ENCODE data around the gene ETS1.

ETS1 gene

GRCh38 chr11:128579798-128580504 is 7.4 kb downstream of the ETS1 start:
- TF ChIP-seq TAF1 (IDR thresholded peaks at IDR 0.05; ENCODE audit: borderline replicate concordance, insufficient read depth, low read length) (no peak), SIN3A (IDR thresholded peaks at IDR 0.05; ENCODE audit: borderline replicate concordance, insufficient read depth, low read length) (no peak), POLR2AphosphoS5 (IDR thresholded peaks at IDR 0.05; ENCODE audit: low read depth, low read length) (no peak), REST (IDR thresholded peaks at IDR 0.05; ENCODE audit: insufficient read depth in 1 of 2, low read depth in 2 of 2, low read length in 2 of 2) (no peak), FOXP2 (optimal IDR thresholded peaks at IDR 0.05; ENCODE audit: borderline replicate concordance, extremely low read depth, extremely low read length, insufficient read depth) (no peak)

- no peak for TF ChIP-seq REST (IDR thresholded peaks at IDR 0.05; ENCODE audit: insufficient read depth in 1 of 2, low read depth in 2 of 2, low read length in 2 of 2)
- no peak for TF ChIP-seq FOXP2 (optimal IDR thresholded peaks at IDR 0.05; ENCODE audit: borderline replicate concordance, extremely low read depth, extremely low read length, insufficient read depth)
- no peak for TF ChIP-seq SIN3A (IDR thresholded peaks at IDR 0.05; ENCODE audit: borderline replicate concordance, insufficient read depth, low read length)
- no peak for TF ChIP-seq POLR2AphosphoS5 (IDR thresholded peaks at IDR 0.05; ENCODE audit: low read depth, low read length)
- no peak for TF ChIP-seq TAF1 (IDR thresholded peaks at IDR 0.05; ENCODE audit: borderline replicate concordance, insufficient read depth, low read length)
Observed at GRCh38 chr11:128576555-128576954, 10.8 kb downstream of the ETS1 start.

GRCh38 chr11:128575961-128576350 is 11.4 kb downstream of the ETS1 start:
- TF ChIP-seq POLR2AphosphoS5 (IDR thresholded peaks at IDR 0.05; ENCODE audit: low read depth, low read length) (0 out of 2 replicates have a peak, but pooled peaks have one; percentile 21), FOXP2 (optimal IDR thresholded peaks at IDR 0.05; ENCODE audit: borderline replicate concordance, extremely low read depth, extremely low read length, insufficient read depth) (no peak), REST (IDR thresholded peaks at IDR 0.05; ENCODE audit: insufficient read depth in 1 of 2, low read depth in 2 of 2, low read length in 2 of 2) (peak in 1 of 2 experiments; percentile 46; a peak in 1 of 4 replicates)

GRCh38 chr11:128575174-128575960 is 12.0 kb downstream of the ETS1 start:
- TF ChIP-seq REST (IDR thresholded peaks at IDR 0.05; ENCODE audit: insufficient read depth in 1 of 2, low read depth in 2 of 2, low read length in 2 of 2) (no peak), SIN3A (IDR thresholded peaks at IDR 0.05; ENCODE audit: borderline replicate concordance, insufficient read depth, low read length) (no peak), POLR2AphosphoS5 (IDR thresholded peaks at IDR 0.05; ENCODE audit: low read depth, low read length) (no peak), TAF1 (IDR thresholded peaks at IDR 0.05; ENCODE audit: borderline replicate concordance, insufficient read depth, low read length) (no peak), FOXP2 (optimal IDR thresholded peaks at IDR 0.05; ENCODE audit: borderline replicate concordance, extremely low read depth, extremely low read length, insufficient read depth) (no peak)
